IMR-90 (cell line): ENCODE results near the gene TSKU. TPM values are rescaled to one million over a fixed set of nuclear protein-coding genes. Genes with fewer than 3 reads are reported as not detected.

Experiments
- ATAC-seq: fragments of 200-7000 bp; cut with Tn5 transposase; 2 replicates; pipeline ENCODE4 v1.9.1; 2020; ENCODE audit warnings: low read depth, mild to moderate bottlenecking, moderate library complexity
- Bru-seq: library from RNA; stranded (reverse); fragments of 400-500 nt; gene quantifications from one replicate; lab custom pipeline; 2021; lab: Mats Ljungman, UMichigan
- BruChase-seq, 2 experiments: library from RNA; stranded (reverse); fragments of 400-500 nt; gene quantifications; one replicate each; lab custom pipeline; 2021; lab: Mats Ljungman, UMichigan
- BruUV-seq: library from RNA; stranded (reverse); fragments of 400-500 nt; replicated peaks from 2 replicates; lab custom pipeline; 2021; lab: Mats Ljungman, UMichigan
- CTCF ChIA-PET: fragments of 300-600 bp; formaldehyde crosslinking; extraction: SDS; loops from one replicate; lab custom pipeline; 2021; ENCODE audit warnings: antibody characterized with exemption; lab: Yijun Ruan, JAX
- POLR2A ChIA-PET: fragments of 300-600 bp; sonication (Branson Sonifier 250); formaldehyde crosslinking; loops from one replicate; lab custom pipeline; 2022; ENCODE audit warnings: antibody characterized with exemption; ENCODE audit not compliant: unreplicated experiment; lab: Charles Lee
- DNase-seq: peaks from one replicate; pipeline ENCODE4 v3.0.0; 2013
- H2AFZ ChIP-seq: replicated peaks from 2 replicates; pipeline ENCODE3; 2013; ENCODE audit warnings: low read length, mild to moderate bottlenecking; ENCODE audit not compliant: poor library complexity
- H2AK5ac ChIP-seq: 2 replicates; pipeline ENCODE4 v1.6.1; 2013; ENCODE audit warnings: low read depth, low read length, inconsistent platforms
- H2AK9ac ChIP-seq: replicated peaks from 2 replicates; pipeline ENCODE3; 2013; ENCODE audit warnings: mild to moderate bottlenecking, low read depth, low read length, moderate library complexity; ENCODE audit not compliant: poor library complexity
- H2BK120ac ChIP-seq: 2 replicates; pipeline ENCODE4 v1.6.1; 2013; ENCODE audit warnings: low read depth, low read length, inconsistent platforms
- H2BK15ac ChIP-seq: 3 replicates; pipeline ENCODE4 v1.6.1; 2013; ENCODE audit warnings: low read depth, low read length, inconsistent platforms
- H2BK20ac ChIP-seq: 2 replicates; pipeline ENCODE4 v1.6.1; 2013; ENCODE audit warnings: low read depth, mild to moderate bottlenecking, inconsistent platforms, low read length, moderate library complexity
- H2BK5ac ChIP-seq: 2 replicates; pipeline ENCODE4 v1.6.1; 2013; ENCODE audit warnings: mild to moderate bottlenecking, low read depth, low read length, inconsistent platforms; ENCODE audit not compliant: poor library complexity, severe bottlenecking
- H3K14ac ChIP-seq: replicated peaks from 2 replicates; pipeline ENCODE4 v1.6.1; 2013; ENCODE audit warnings: low read depth, low read length, inconsistent platforms
- H3K18ac ChIP-seq: 2 replicates; pipeline ENCODE4 v1.6.1; 2013; ENCODE audit warnings: low read depth, low read length, control low read depth
- H3K23ac ChIP-seq: 2 replicates; pipeline ENCODE4 v1.6.1; 2013; ENCODE audit warnings: low read depth, low read length, inconsistent platforms
- H3K27ac ChIP-seq: 2 replicates; pipeline ENCODE4 v1.5.1; 2013; ENCODE audit warnings: mild to moderate bottlenecking, control low read depth, low read length; ENCODE audit not compliant: insufficient read depth
- H3K27me3 ChIP-seq: 2 replicates; pipeline ENCODE4 v1.6.1; 2013; ENCODE audit warnings: low read length; ENCODE audit not compliant: control insufficient read depth, insufficient read depth
- H3K36me3 ChIP-seq: 2 replicates; pipeline ENCODE4 v1.6.1; 2013; ENCODE audit warnings: low read length, mixed read lengths; ENCODE audit not compliant: control insufficient read depth, insufficient read depth
- H3K4ac ChIP-seq: 2 replicates; pipeline ENCODE4 v1.6.1; 2013; ENCODE audit warnings: low read depth, low read length, inconsistent platforms
- H3K4me1 ChIP-seq: 2 replicates; pipeline ENCODE4 v1.6.1; 2013; ENCODE audit warnings: low read length, mixed read lengths; ENCODE audit not compliant: control insufficient read depth, insufficient read depth
- H3K4me2 ChIP-seq: 2 replicates; pipeline ENCODE4 v1.6.1; 2013; ENCODE audit warnings: low read depth, mild to moderate bottlenecking, control low read depth, low read length, moderate library complexity
- H3K4me3 ChIP-seq: 2 replicates; pipeline ENCODE4 v1.5.1; 2013; ENCODE audit warnings: low read depth, mild to moderate bottlenecking, control low read depth, low read length, moderate library complexity; ENCODE audit not compliant: insufficient read depth
- H3K56ac ChIP-seq: 2 replicates; pipeline ENCODE4 v1.6.1; 2013; ENCODE audit warnings: low read length, inconsistent platforms; ENCODE audit not compliant: insufficient read depth; ENCODE audit errors: extremely low read depth
- H3K79me1 ChIP-seq, 2 experiments: 2 replicates each; pipeline ENCODE4 v1.6.1; 2013; ENCODE audit warnings: low read length in 2 of 2, inconsistent platforms in 1 of 2, low read depth in 1 of 2
- H3K9ac ChIP-seq: 2 replicates; pipeline ENCODE4 v1.6.1; 2013; ENCODE audit warnings: low read depth, low read length, control low read depth
- H3K9me1 ChIP-seq: 2 replicates; pipeline ENCODE4 v1.6.1; 2013; ENCODE audit warnings: low read length, inconsistent platforms; ENCODE audit not compliant: insufficient read depth
- H3K9me3 ChIP-seq: 2 replicates; pipeline ENCODE4 v1.6.1; 2013; ENCODE audit warnings: low read length; ENCODE audit not compliant: control insufficient read depth, insufficient read depth
- H4K20me1 ChIP-seq: 2 replicates; pipeline ENCODE4 v1.6.1; 2013; ENCODE audit warnings: low read length, inconsistent platforms; ENCODE audit not compliant: insufficient read depth
- H4K5ac ChIP-seq: 2 replicates; pipeline ENCODE4 v1.6.1; 2013; ENCODE audit warnings: mild to moderate bottlenecking, low read depth, low read length, control low read depth
- H4K8ac ChIP-seq, 2 experiments: 2 replicates each; pipeline ENCODE4 v1.6.1; 2013; ENCODE audit warnings: low read depth in 2 of 2, low read length in 2 of 2, control low read depth in 1 of 2, inconsistent platforms in 1 of 2
- H4K91ac ChIP-seq: 2 replicates; pipeline ENCODE4 v1.6.1; 2013; ENCODE audit warnings: low read depth, low read length, inconsistent platforms; ENCODE audit not compliant: insufficient read depth
- BHLHE40 ChIP-seq: fragments of 150-350 bp; IDR thresholded peaks from 2 replicates; pipeline ENCODE4 v1.6.1; 2016; ENCODE audit warnings: mild to moderate bottlenecking, low read depth, low read length
- CEBPB ChIP-seq: IDR thresholded peaks from 2 replicates; pipeline ENCODE4 v1.6.1; 2012; ENCODE audit warnings: low read depth, low read length, improper control_type of control experiment
- CHD1 ChIP-seq: IDR thresholded peaks from 2 replicates; pipeline ENCODE4 v1.6.1; 2012; ENCODE audit warnings: low read depth, low read length, improper control_type of control experiment
- MXI1 ChIP-seq: IDR thresholded peaks from 2 replicates; pipeline ENCODE4 v1.6.1; 2012; ENCODE audit warnings: low read depth, mild to moderate bottlenecking, low read length, moderate library complexity, borderline replicate concordance
- POLR2A ChIP-seq: IDR thresholded peaks from 2 replicates; pipeline ENCODE4 v1.6.1; 2012; ENCODE audit warnings: mild to moderate bottlenecking, low read depth, low read length
- WGBS, 2 experiments: methylation state at CpG; one replicate each; pipeline versions ENCODE4 v1.1.5 to v1.1.7; 2013; ENCODE audit warnings: missing lambda C conversion rate in 2 of 2; ENCODE audit not compliant: insufficient read length in 1 of 2; ENCODE audit errors: extremely low coverage in 2 of 2; 5-methylcytosine and 5-hydroxymethylcytosine counted together
- dilution Hi-C: fragments of 300-500 bp; cut with HindIII; formaldehyde crosslinking; loops from one replicate; pipeline ENCODE4 v1.14.3; 2018; ENCODE audit warnings: low sequenced_read_pairs; ENCODE audit not compliant: unreplicated experiment
- in situ Hi-C: fragments of 300-500 bp; cut with MboI; formaldehyde crosslinking; loops from 3 replicates; pipeline ENCODE4 v1.14.3; 2019; ENCODE audit warnings: low sequenced_read_pairs, inconsistent platforms, mixed read lengths
- intact Hi-C: fragments of 100-400 bp; cut with micrococcal nuclease; formaldehyde crosslinking; loops from 2 replicates; pipeline ENCODE4 v1.10.0; 2022
- long read RNA-seq: library from polyadenylated mRNA; unstranded; transcript quantifications from one replicate; pipeline ENCODE4 v2.0.0, GENCODE V29; 2021; ENCODE audit not compliant: unreplicated experiment
- polyA plus RNA-seq, 3 experiments: library from polyadenylated mRNA; depleted of rRNA; stranded (reverse); fragments of >200 nt; gene quantifications; 2 replicates each; pipeline ENCODE4 v1.2.3, GENCODE V29; 2012; ENCODE audit warnings: low replicate concordance in 1 of 3
- total RNA-seq: library from RNA; depleted of rRNA; stranded (reverse); fragments of >200 nt; gene quantifications from 2 replicates; pipeline ENCODE4 v1.2.3, GENCODE V29; 2012; rRNA removed

The TSKU gene, protein sequence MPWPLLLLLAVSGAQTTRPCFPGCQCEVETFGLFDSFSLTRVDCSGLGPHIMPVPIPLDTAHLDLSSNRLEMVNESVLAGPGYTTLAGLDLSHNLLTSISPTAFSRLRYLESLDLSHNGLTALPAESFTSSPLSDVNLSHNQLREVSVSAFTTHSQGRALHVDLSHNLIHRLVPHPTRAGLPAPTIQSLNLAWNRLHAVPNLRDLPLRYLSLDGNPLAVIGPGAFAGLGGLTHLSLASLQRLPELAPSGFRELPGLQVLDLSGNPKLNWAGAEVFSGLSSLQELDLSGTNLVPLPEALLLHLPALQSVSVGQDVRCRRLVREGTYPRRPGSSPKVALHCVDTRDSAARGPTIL
- total RNA-seq = 6.4 and 6.8 TPM in 2 replicates
- polyA plus RNA-seq (2012; rRNA removed) = 26.6 and 28.7 TPM in 2 replicates
- 13.1 and 43.5 TPM in 2 replicates for polyA plus RNA-seq (2012; cell fraction: cytosol; rRNA removed)
- polyA plus RNA-seq (2012; cell fraction: nucleus; rRNA removed; ENCODE audit: low replicate concordance) = 11.3 and 20.6 TPM in 2 replicates
- percentile 70 among the genes with signal in this experiment for Bru-seq, nascent RNA
- percentile 56 among the genes with signal in this experiment for BruChase-seq, experiment 1, labeled RNA remaining after a 6-hour chase
- BruChase-seq, experiment 2, labeled RNA remaining after a 2-hour chase = percentile 67 among the genes with signal in this experiment
- long read RNA-seq, transcript TSKU-201 (2 exons, 2,712 nt) = major isoform, 23 of 42 reads
- long read RNA-seq, partial matches to known transcripts = 18 of 42 reads
- long read RNA-seq, other reads (novel, unspliced or antisense) = 1 of 42 reads

- Histone ChIP-seq H4K91ac (peak within 1 kb of the TSS; percentile 99), H2BK15ac (peak within 1 kb of the TSS; percentile 97; the same call in 2 of the 3 replicates), H4K8ac (peak within 1 kb of the TSS; percentile 97), H3K79me1 (peaks cover 16 to 48% of the 10 kb centered on the region in 2 experiments), H3K27ac (peak within 1 kb of the TSS; percentile 91), H3K56ac (peak within 1 kb of the TSS; percentile 52), H2BK20ac (peak within 1 kb of the TSS; percentile 75), H2AK9ac (peak within 1 kb of the TSS; percentile 97), H3K18ac (peak within 1 kb of the TSS; percentile 85), H3K4ac (peak within 1 kb of the TSS; percentile 95), H3K14ac (peak within 1 kb of the TSS; percentile 99), H2AK5ac (peak within 1 kb of the TSS; percentile 97), H4K20me1 (peaks cover 40% of the 10 kb centered on the region), H3K9me1 (peaks cover 14% of the 10 kb centered on the region), H3K9ac (peak within 1 kb of the TSS; percentile 95), H3K36me3 (peaks cover 6% of the 10 kb centered on the region; the same call in 1 of the 2 replicates), H3K23ac (peak within 1 kb of the TSS; percentile 99), H3K4me2 (peak within 1 kb of the TSS; percentile 97), H3K4me3 (peak within 1 kb of the TSS; percentile 92), H3K4me1 (peaks cover 27% of the 10 kb centered on the region), H2BK5ac (peak within 1 kb of the TSS; percentile 85), H2AFZ (peak within 1 kb of the TSS; percentile 91), H3K27me3 (peaks cover 10% of the 10 kb centered on the region; the same call in 1 of the 2 replicates), H2BK120ac (peak within 1 kb of the TSS; percentile 91), H4K5ac (peak within 1 kb of the TSS; percentile 85), H3K9me3 (no peaks in the 10 kb centered on the region)
- ChIA-PET CTCF (no interaction called here), POLR2A (interaction anchor here (1.5 kb wide), 1 partner anchor 13 kb away, joined by 9 read pairs; no protein-coding TSS in a partner anchor)
- no peak for DNase-seq
- 1% methylated on average over 33 of the region's 76 CpGs; no CpG with 5 or more reads in 1 of the 2 experiments for WGBS, 2 experiments
- intact Hi-C loops = loop anchor here (1.0 kb wide), 1 partner anchor 13 kb away; no protein-coding TSS in a partner anchor
- BruUV-seq = no TSS peak
- peak; percentile 84 for TF ChIP-seq BHLHE40
- TF ChIP-seq MXI1 = peak; percentile 73; the same call in 1 of the 2 replicates
- TF ChIP-seq CEBPB = no peak
- peak; percentile 85 for TF ChIP-seq POLR2A
- peak; percentile 8; the same call in 1 of the 2 replicates for TF ChIP-seq CHD1
- dilution Hi-C loops = no loop called here
- in situ Hi-C loops = no loop called here
- peak; percentile 31 for ATAC-seq
Measured at GRCh38 chr11:76783294-76783895, at the start of gene TSKU. Gene TSKU, plus strand, starts transcription at chr11:76783356. Its CDS starts 12,261 bp downstream, at chr11:76795617.
